ENCODE data around the gene MAB21L4. TPM values are rescaled to one million over a fixed set of nuclear protein-coding genes. Genes with fewer than 3 reads are reported as not detected.

MAB21L4 gene
- total and polyA plus RNA-seq, 2 experiments from 2014 or later: not detected

DNA sequence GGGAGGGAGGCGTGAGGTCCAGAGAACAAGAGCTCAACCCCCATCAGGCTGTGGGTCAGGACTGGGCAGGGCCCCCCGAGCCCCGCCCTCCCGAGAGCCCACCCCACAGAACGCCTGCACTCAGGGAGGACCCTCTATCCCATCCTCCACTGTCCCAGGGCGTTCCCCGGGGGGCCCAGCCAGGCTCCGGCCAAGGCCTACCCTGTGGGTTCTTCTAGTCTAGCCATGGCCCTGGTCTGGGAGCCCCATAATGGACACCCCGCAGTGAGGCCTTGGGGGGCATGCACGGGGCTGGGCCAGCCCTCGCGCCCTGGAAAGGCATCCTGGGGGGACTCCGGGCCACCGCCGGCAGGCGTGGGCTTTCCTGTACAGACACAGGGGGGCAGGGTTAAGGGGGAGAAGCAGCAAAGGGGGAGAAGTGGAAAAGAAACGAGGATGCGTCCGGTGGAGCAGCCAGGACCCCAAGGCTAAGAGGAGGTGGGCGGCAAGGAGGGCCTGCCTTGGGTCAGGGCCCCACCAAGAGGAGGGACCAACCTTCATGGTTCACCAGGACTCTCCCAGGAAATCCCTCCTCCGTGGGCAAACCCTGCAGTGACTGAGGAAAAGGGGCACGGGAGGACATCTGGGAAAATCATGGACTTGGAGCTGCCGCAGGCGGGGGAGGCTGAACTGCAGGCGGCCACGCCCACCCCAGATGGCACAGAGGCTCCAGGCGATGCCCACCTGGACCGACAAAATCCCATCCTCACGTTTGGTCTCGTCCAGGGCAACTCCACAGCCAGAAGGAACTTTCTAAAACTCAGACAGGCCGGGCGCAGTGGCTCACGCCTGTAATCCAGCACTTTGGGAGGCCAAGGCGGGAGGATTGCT, 7.5 kb upstream of the MAB21L4 start:
- Histone ChIP-seq H3K36me3 (ENCODE audit: low read depth) (no peaks in the 10 kb centered on the region), H3K4me2 (ENCODE audit: unreplicated experiment) (no peak overlapping the region), H3K27ac (no peak overlapping the region), H3K4me1 (ENCODE audit: insufficient read depth) (no peaks in the 10 kb centered on the region), H3K9me3 (ENCODE audit: low read depth) (no peaks in the 10 kb centered on the region), H3K9me2 (ENCODE audit: insufficient read depth) (no peaks in the 10 kb centered on the region), H3K27me3 (replicated peaks; ENCODE audit: insufficient read depth) (no peaks in the 10 kb centered on the region), H3K9ac (no peak overlapping the region), H3F3A (ENCODE audit: insufficient read depth) (no peaks in the 10 kb centered on the region), H3K79me2 (ENCODE audit: insufficient read depth) (no peaks in the 10 kb centered on the region), H2AFZ (no peak overlapping the region), H3K4me3 (no peak overlapping the region), H4K20me1 (ENCODE audit: insufficient read depth) (no peaks in the 10 kb centered on the region)
- DNase-seq: no peak
- in situ Hi-C loops (cut with MboI): no loop called here
- no peak for TF ChIP-seq EZH2 (IDR thresholded peaks at IDR 0.05; ENCODE audit: insufficient read depth, poor library complexity, severe bottlenecking)
- no peak for TF ChIP-seq EZH2phosphoT487 (IDR thresholded peaks at IDR 0.05; ENCODE audit: insufficient read depth, low read depth)
- WGBS, 2 experiments (ENCODE audit: low coverage in 1 of 2, low lambda C conversion rate in 2 of 2, missing lambda C conversion rate in 2 of 2): 77 to 78% methylated on average over 28 to 34 of the region's 34 CpGs

- 56 to 66% methylated on average over 7 of the region's 7 CpGs for WGBS, 2 experiments (ENCODE audit: low coverage in 1 of 2, low lambda C conversion rate in 2 of 2, missing lambda C conversion rate in 2 of 2)
- H3K4me1 ChIP-seq (ENCODE audit: insufficient read depth): no peaks in the 10 kb centered on the region
- no peaks in the 10 kb centered on the region for H3K9me3 ChIP-seq (ENCODE audit: low read depth)
- in situ Hi-C loops (cut with MboI): no loop called here
- no peaks in the 10 kb centered on the region for H3K27me3 ChIP-seq (replicated peaks; ENCODE audit: insufficient read depth)
- no peak overlapping the region for H3K9ac ChIP-seq
- no peaks in the 10 kb centered on the region for H4K20me1 ChIP-seq (ENCODE audit: insufficient read depth)
- no peaks in the 10 kb centered on the region for H3K9me2 ChIP-seq (ENCODE audit: insufficient read depth)
- H3F3A ChIP-seq (ENCODE audit: insufficient read depth): no peaks in the 10 kb centered on the region
- no peaks in the 10 kb centered on the region for H3K36me3 ChIP-seq (ENCODE audit: low read depth)
- no peak for DNase-seq
- no peak overlapping the region for H3K27ac ChIP-seq
- H3K4me2 ChIP-seq (ENCODE audit: unreplicated experiment): no peak overlapping the region
- H3K4me3 ChIP-seq: no peak overlapping the region
- no peaks in the 10 kb centered on the region for H3K79me2 ChIP-seq (ENCODE audit: insufficient read depth)
- no peak overlapping the region for H2AFZ ChIP-seq
- no peak for TF ChIP-seq EZH2 (IDR thresholded peaks at IDR 0.05; ENCODE audit: insufficient read depth, poor library complexity, severe bottlenecking)
- TF ChIP-seq EZH2phosphoT487 (IDR thresholded peaks at IDR 0.05; ENCODE audit: insufficient read depth, low read depth): no peak
Observed at GRCh38 chr2:240902615-240903041, 6.7 kb upstream of the MAB21L4 start.

GRCh38 chr2:240901986-240902614, 6.1 kb upstream of the MAB21L4 start:
- Histone ChIP-seq H3K4me3 (no peak overlapping the region), H3K9ac (no peak overlapping the region), H3K4me1 (ENCODE audit: insufficient read depth) (no peaks in the 10 kb centered on the region), H2AFZ (no peak overlapping the region), H3K79me2 (ENCODE audit: insufficient read depth) (no peaks in the 10 kb centered on the region), H3K36me3 (ENCODE audit: low read depth) (no peaks in the 10 kb centered on the region), H3K9me3 (ENCODE audit: low read depth) (no peaks in the 10 kb centered on the region), H3K27me3 (replicated peaks; ENCODE audit: insufficient read depth) (no peaks in the 10 kb centered on the region), H3K4me2 (ENCODE audit: unreplicated experiment) (no peak overlapping the region), H4K20me1 (ENCODE audit: insufficient read depth) (no peaks in the 10 kb centered on the region), H3F3A (ENCODE audit: insufficient read depth) (no peaks in the 10 kb centered on the region), H3K9me2 (ENCODE audit: insufficient read depth) (no peaks in the 10 kb centered on the region), H3K27ac (no peak overlapping the region)
- DNase-seq: no peak
- WGBS, 2 experiments (ENCODE audit: low coverage in 1 of 2, low lambda C conversion rate in 2 of 2, missing lambda C conversion rate in 2 of 2): 80 to 85% methylated on average over 14 of the region's 14 CpGs
- in situ Hi-C loops (cut with MboI): no loop called here
- no peak for TF ChIP-seq EZH2 (IDR thresholded peaks at IDR 0.05; ENCODE audit: insufficient read depth, poor library complexity, severe bottlenecking)
- TF ChIP-seq EZH2phosphoT487 (IDR thresholded peaks at IDR 0.05; ENCODE audit: insufficient read depth, low read depth): no peak

- Histone ChIP-seq H3K9ac (no peak overlapping the region), H2AFZ (no peak overlapping the region), H4K20me1 (ENCODE audit: insufficient read depth) (no peaks in the 10 kb centered on the region), H3K4me2 (ENCODE audit: unreplicated experiment) (no peak overlapping the region), H3F3A (ENCODE audit: insufficient read depth) (no peaks in the 10 kb centered on the region), H3K27ac (no peak overlapping the region), H3K27me3 (replicated peaks; ENCODE audit: insufficient read depth) (no peaks in the 10 kb centered on the region), H3K9me2 (ENCODE audit: insufficient read depth) (no peaks in the 10 kb centered on the region), H3K36me3 (ENCODE audit: low read depth) (no peaks in the 10 kb centered on the region), H3K4me1 (ENCODE audit: insufficient read depth) (no peaks in the 10 kb centered on the region), H3K9me3 (ENCODE audit: low read depth) (no peaks in the 10 kb centered on the region), H3K79me2 (ENCODE audit: insufficient read depth) (no peaks in the 10 kb centered on the region), H3K4me3 (no peak overlapping the region)
- in situ Hi-C loops (cut with MboI): no loop called here
- no peak for DNase-seq
- WGBS, 2 experiments (ENCODE audit: low coverage in 1 of 2, low lambda C conversion rate in 2 of 2, missing lambda C conversion rate in 2 of 2): 84 to 87% methylated on average over 20 to 27 of the region's 27 CpGs
- TF ChIP-seq EZH2phosphoT487 (IDR thresholded peaks at IDR 0.05; ENCODE audit: insufficient read depth, low read depth) (no peak), EZH2 (IDR thresholded peaks at IDR 0.05; ENCODE audit: insufficient read depth, poor library complexity, severe bottlenecking) (no peak)
Observed at GRCh38 chr2:240900141-240900860, 4.3 kb upstream of the MAB21L4 start.
